HepG2 (cell line): ENCODE measurements around the gene MIS18A.

Experiments
- EP300 ChIP-seq, 3 experiments: sonication (generic) in 1 of 3; formaldehyde crosslinking in 1 of 3; IDR thresholded peaks; 2 replicates each; pipeline versions ENCODE4 v1.5.1 to v1.6.1; 2011 to 2020; ENCODE audit warnings: low read depth in 2 of 3, low read length in 2 of 3, borderline replicate concordance in 1 of 3, improper control_type of control experiment in 1 of 3, mild to moderate bottlenecking in 1 of 3, missing genetic modification reagents in 1 of 3, moderate library complexity in 1 of 3
- NFYB ChIP-seq: sonication (generic); formaldehyde crosslinking; IDR thresholded peaks from 2 replicates; pipeline ENCODE4 v1.4.0; 2020; ENCODE audit warnings: missing genetic modification reagents
- NR2F2 ChIP-seq: IDR thresholded peaks from 2 replicates; pipeline ENCODE4 v1.6.1; 2012; ENCODE audit warnings: low read depth, inconsistent platforms, borderline replicate concordance
- SP4 ChIP-seq: sonication (generic); formaldehyde crosslinking; IDR thresholded peaks from 2 replicates; pipeline ENCODE4 v1.8.1; 2023; ENCODE audit warnings: mild to moderate bottlenecking, missing genetic modification reagents
- SRF ChIP-seq: IDR thresholded peaks from 2 replicates; pipeline ENCODE4 v1.6.1; 2011; ENCODE audit warnings: mild to moderate bottlenecking, low read depth, low read length, moderate library complexity
- ZNF550 ChIP-seq: sonication (generic); formaldehyde crosslinking; IDR thresholded peaks from 2 replicates; pipeline ENCODE4 v1.4.0; 2020; ENCODE audit warnings: mild to moderate bottlenecking, missing genetic modification reagents, borderline replicate concordance
- TF ChIP-seq, protein P1 (sequence below): sonication (generic); formaldehyde crosslinking; IDR thresholded peaks from 2 replicates; pipeline ENCODE4 v1.8.1; 2022; ENCODE audit warnings: mild to moderate bottlenecking, missing genetic modification reagents
- TF ChIP-seq, protein P2 (sequence below): sonication (generic); formaldehyde crosslinking; IDR thresholded peaks from 2 replicates; pipeline ENCODE4 v1.4.0; 2020; ENCODE audit warnings: missing genetic modification reagents

DNA sequence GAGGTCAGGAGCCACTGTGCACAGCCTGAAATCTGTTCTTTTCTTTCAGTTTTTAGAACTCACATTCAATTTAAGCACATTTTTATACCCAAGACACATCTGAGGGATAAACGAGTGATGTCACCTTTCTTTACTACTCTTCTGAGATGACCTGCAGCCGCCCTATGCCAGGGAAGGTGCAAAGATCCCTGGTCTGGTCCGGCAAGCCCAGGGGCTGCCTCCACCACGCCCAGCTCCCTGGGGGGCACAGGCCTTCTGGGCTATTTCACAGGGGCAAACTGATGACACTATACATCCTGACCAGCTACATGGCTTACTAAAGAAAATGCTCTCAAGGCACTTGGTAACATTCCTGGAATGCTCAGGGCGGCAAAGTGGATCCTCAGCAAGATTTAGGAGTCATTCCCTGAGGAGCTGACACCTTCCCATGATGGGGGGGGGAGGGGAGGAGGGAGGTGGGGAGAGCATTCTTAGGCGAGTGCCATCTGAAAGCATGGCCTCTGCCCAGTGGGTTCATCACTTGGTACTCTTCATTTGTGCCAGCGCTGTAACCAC lies 31.1 kb upstream of the MIS18A start:
- TF ChIP-seq EP300 (IDR thresholded peaks at IDR 0.05; ENCODE audit: low read depth in 2 of 2, low read length in 2 of 2) (no peak), EP300 (CRISPR knock-in tag; IDR thresholded peaks at IDR 0.05; ENCODE audit: borderline replicate concordance) (no peak), SRF (no peak), NFYB (CRISPR knock-in tag) (no peak), ZNF550 (CRISPR knock-in tag) (no peak), NR2F2 (no peak), SP4 (CRISPR knock-in tag) (no peak)
- TF ChIP-seq, protein P1, sequence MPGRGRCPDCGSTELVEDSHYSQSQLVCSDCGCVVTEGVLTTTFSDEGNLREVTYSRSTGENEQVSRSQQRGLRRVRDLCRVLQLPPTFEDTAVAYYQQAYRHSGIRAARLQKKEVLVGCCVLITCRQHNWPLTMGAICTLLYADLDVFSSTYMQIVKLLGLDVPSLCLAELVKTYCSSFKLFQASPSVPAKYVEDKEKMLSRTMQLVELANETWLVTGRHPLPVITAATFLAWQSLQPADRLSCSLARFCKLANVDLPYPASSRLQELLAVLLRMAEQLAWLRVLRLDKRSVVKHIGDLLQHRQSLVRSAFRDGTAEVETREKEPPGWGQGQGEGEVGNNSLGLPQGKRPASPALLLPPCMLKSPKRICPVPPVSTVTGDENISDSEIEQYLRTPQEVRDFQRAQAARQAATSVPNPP (CRISPR knock-in tag): no peak
- TF ChIP-seq, protein P2, sequence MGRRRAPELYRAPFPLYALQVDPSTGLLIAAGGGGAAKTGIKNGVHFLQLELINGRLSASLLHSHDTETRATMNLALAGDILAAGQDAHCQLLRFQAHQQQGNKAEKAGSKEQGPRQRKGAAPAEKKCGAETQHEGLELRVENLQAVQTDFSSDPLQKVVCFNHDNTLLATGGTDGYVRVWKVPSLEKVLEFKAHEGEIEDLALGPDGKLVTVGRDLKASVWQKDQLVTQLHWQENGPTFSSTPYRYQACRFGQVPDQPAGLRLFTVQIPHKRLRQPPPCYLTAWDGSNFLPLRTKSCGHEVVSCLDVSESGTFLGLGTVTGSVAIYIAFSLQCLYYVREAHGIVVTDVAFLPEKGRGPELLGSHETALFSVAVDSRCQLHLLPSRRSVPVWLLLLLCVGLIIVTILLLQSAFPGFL: no peak
